Measurements from ENCODE around the gene FEZF2. TPM values are rescaled to one million over a fixed set of nuclear protein-coding genes. Genes with fewer than 3 reads are reported as not detected.

The FEZF2 gene
- total and polyA plus RNA-seq, 7 experiments from 2014 or later, result not detected

DNA sequence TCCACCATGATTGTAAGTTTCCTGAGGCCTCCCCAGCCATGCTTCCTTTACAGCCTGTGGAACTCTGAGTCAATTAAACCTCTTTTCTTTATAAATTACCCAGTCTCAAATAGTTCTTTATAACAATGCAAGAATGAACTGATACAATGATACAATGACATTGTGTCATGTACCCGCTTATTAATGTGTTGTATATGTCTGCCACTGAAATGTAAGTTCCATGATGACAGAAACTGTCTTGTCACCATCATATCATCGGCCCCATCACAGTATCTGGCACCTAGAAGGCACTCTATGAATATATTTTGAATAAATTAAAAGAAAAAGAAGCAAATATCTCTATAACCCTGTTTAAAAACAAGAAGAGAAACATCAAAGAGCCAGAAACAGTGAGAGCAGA, 29.6 kb downstream of the FEZF2 start:
- Mint-ChIP-seq H3K9me3 (peaks cover 0 to 6% (median 0%) of the 10 kb centered on the region in 11 donors), H3K27me3 (peaks cover 0 to 25% (median 5%) of the 10 kb centered on the region in 5 donors), H3K4me1 (no peaks in the 10 kb centered on the region), H3K27ac (no peak overlapping the region), H3K4me3 (no peak overlapping the region), H3K36me3 (no peaks in the 10 kb centered on the region)
- CTCF ChIA-PET, result no interaction called here
- Histone ChIP-seq H3K4me3 (ENCODE audit: low read length) (no peak overlapping the region), H3K4me1 (ENCODE audit: control insufficient read depth in 2 of 2, insufficient read depth in 2 of 2, low read length in 2 of 2) (no peaks in the 10 kb centered on the region), H3K27ac (ENCODE audit: low read depth, low read length) (no peak overlapping the region), H3K9me3 (ENCODE audit: control insufficient read depth in 2 of 3, low read length in 3 of 3) (no peaks in the 10 kb centered on the region), H3K27me3 (ENCODE audit: control insufficient read depth in 2 of 2, insufficient read depth in 2 of 2, low read length in 2 of 2) (no peaks in the 10 kb centered on the region), H3K36me3 (ENCODE audit: control insufficient read depth in 2 of 3, insufficient read depth in 3 of 3, low read length in 3 of 3) (no peaks in the 10 kb centered on the region)
- DNase-seq, result no peak
- no peak for ATAC-seq
- POLR2A ChIA-PET, result no interaction called here
- intact Hi-C loops (cut with micrococcal nuclease), result no loop called here

- H3K36me3 ChIP-seq (ENCODE audit: control insufficient read depth in 2 of 3, insufficient read depth in 3 of 3, low read length in 3 of 3), result no peaks in the 10 kb centered on the region
- intact Hi-C loops (cut with micrococcal nuclease), result no loop called here
- H3K9me3 ChIP-seq (ENCODE audit: control insufficient read depth in 2 of 3, low read length in 3 of 3), result no peaks in the 10 kb centered on the region
- no peak for DNase-seq
- Mint-ChIP-seq H3K4me1 (no peaks in the 10 kb centered on the region), H3K36me3 (no peaks in the 10 kb centered on the region), H3K4me3 (no peak overlapping the region), H3K27ac (no peak overlapping the region), H3K27me3 (peaks cover 0 to 1% (median 0%) of the 10 kb centered on the region in 5 donors), H3K9me3 (no peaks in the 10 kb centered on the region)
- ChIA-PET POLR2A (interaction anchor here (0.6 kb wide), 1 partner anchor 17 kb away, joined by 5 read pairs; no protein-coding TSS in a partner anchor), CTCF (no interaction called here)
- H3K4me1 ChIP-seq (ENCODE audit: control insufficient read depth in 2 of 2, insufficient read depth in 2 of 2, low read length in 2 of 2), result no peaks in the 10 kb centered on the region
- H3K27ac ChIP-seq (ENCODE audit: low read depth, low read length), result no peak overlapping the region
- H3K4me3 ChIP-seq (ENCODE audit: low read length), result no peak overlapping the region
- H3K27me3 ChIP-seq (ENCODE audit: control insufficient read depth in 2 of 2, insufficient read depth in 2 of 2, low read length in 2 of 2), result no peaks in the 10 kb centered on the region
- ATAC-seq, result no peak
Observed at GRCh38 chr3:62335196-62335595, 38.2 kb downstream of the FEZF2 start.

GRCh38 chr3:62332835-62333244, 40.5 kb downstream of the FEZF2 start:
- ChIA-PET CTCF (interaction anchor here (0.9 kb wide), 1 partner anchor 145 kb away, joined by 3 read pairs; no protein-coding TSS in a partner anchor), POLR2A (no interaction called here)
- H3K4me3 ChIP-seq (ENCODE audit: low read length), result no peak overlapping the region
- DNase-seq (no peak), ATAC-seq (no peak)
- intact Hi-C loops (cut with micrococcal nuclease), result loop anchor here (1.0 to 2.0 kb wide), 2 partner anchors 225 to 228 kb away; no protein-coding TSS in a partner anchor
- Mint-ChIP-seq H3K27me3 (peaks cover 0 to 5% (median 0%) of the 10 kb centered on the region in 5 donors), H3K4me1 (peaks cover 0 to 1% (median 0%) of the 10 kb centered on the region in 7 donors), H3K36me3 (no peaks in the 10 kb centered on the region), H3K9me3 (no peaks in the 10 kb centered on the region), H3K4me3 (no peak overlapping the region), H3K27ac (no peak overlapping the region)
- H3K27ac ChIP-seq (ENCODE audit: low read depth, low read length), result no peak overlapping the region
- no peaks in the 10 kb centered on the region for H3K36me3 ChIP-seq (ENCODE audit: control insufficient read depth in 2 of 3, insufficient read depth in 3 of 3, low read length in 3 of 3)
- no peaks in the 10 kb centered on the region for H3K27me3 ChIP-seq (ENCODE audit: control insufficient read depth in 2 of 2, insufficient read depth in 2 of 2, low read length in 2 of 2)
- H3K4me1 ChIP-seq (ENCODE audit: control insufficient read depth in 2 of 2, insufficient read depth in 2 of 2, low read length in 2 of 2), result no peaks in the 10 kb centered on the region
- no peaks in the 10 kb centered on the region for H3K9me3 ChIP-seq (ENCODE audit: control insufficient read depth in 2 of 3, low read length in 3 of 3)

DNA sequence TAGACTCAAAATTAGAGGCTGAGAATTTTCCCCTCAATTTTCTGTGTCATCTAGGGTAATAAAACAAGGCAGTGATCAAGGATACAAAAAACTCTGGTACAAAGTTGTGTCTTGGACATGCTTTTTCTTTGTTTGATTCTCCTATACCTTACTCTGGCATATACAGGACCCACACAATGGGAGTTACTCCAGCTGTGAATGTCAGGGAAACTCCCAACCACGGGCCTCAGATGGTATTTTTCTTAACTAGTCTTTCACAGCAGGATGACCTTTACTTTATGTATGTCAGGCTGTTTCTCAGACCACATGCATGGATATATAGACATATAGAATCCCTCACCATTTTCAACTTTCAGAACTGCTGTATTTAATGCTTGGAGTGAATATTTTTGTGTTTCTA, 41.3 kb downstream of the FEZF2 start:
- no peaks in the 10 kb centered on the region for H3K36me3 ChIP-seq (ENCODE audit: control insufficient read depth in 2 of 3, insufficient read depth in 3 of 3, low read length in 3 of 3)
- no peak for ATAC-seq
- CTCF ChIA-PET, result no interaction called here
- H3K9me3 ChIP-seq (ENCODE audit: control insufficient read depth in 2 of 3, low read length in 3 of 3), result no peaks in the 10 kb centered on the region
- Mint-ChIP-seq H3K4me1 (peaks cover 0 to 1% (median 0%) of the 10 kb centered on the region in 7 donors), H3K27ac (no peak overlapping the region), H3K4me3 (no peak overlapping the region), H3K36me3 (no peaks in the 10 kb centered on the region), H3K9me3 (no peaks in the 10 kb centered on the region), H3K27me3 (peaks cover 0 to 5% (median 0%) of the 10 kb centered on the region in 5 donors)
- no peak overlapping the region for H3K4me3 ChIP-seq (ENCODE audit: low read length)
- intact Hi-C loops (cut with micrococcal nuclease), result loop anchor here (1.0 to 2.0 kb wide), 2 partner anchors 226 to 229 kb away; no protein-coding TSS in a partner anchor
- H3K27me3 ChIP-seq (ENCODE audit: control insufficient read depth in 2 of 2, insufficient read depth in 2 of 2, low read length in 2 of 2), result no peaks in the 10 kb centered on the region
- no peak for DNase-seq
- no peaks in the 10 kb centered on the region for H3K4me1 ChIP-seq (ENCODE audit: control insufficient read depth in 2 of 2, insufficient read depth in 2 of 2, low read length in 2 of 2)
- H3K27ac ChIP-seq (ENCODE audit: low read depth, low read length), result no peak overlapping the region
- POLR2A ChIA-PET, result no interaction called here

DNA sequence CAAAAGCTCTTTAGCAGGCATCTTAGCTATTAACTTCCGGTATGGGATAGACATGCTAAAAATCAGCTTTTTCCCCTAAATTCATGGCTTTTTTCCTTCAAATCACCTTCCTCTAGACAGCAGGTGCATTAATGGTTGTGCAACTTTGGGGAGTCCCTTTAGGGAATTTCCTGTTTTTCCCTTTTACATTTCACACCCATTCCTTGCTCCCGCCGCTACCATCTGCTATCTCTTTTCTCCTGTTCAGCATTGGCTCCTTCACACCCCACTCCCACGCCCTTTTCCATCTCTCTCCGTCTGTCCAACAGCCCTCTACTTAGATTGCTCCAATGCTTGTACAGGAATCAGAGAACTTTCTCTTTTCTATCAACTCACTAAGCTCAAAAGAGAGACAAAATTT, 43.4 kb downstream of the FEZF2 start:
- Histone ChIP-seq H3K27me3 (ENCODE audit: control insufficient read depth in 2 of 2, insufficient read depth in 2 of 2, low read length in 2 of 2) (no peaks in the 10 kb centered on the region), H3K9me3 (ENCODE audit: control insufficient read depth in 2 of 3, low read length in 3 of 3) (no peaks in the 10 kb centered on the region), H3K4me1 (ENCODE audit: control insufficient read depth in 2 of 2, insufficient read depth in 2 of 2, low read length in 2 of 2) (no peaks in the 10 kb centered on the region), H3K4me3 (ENCODE audit: low read length) (no peak overlapping the region), H3K27ac (ENCODE audit: low read depth, low read length) (no peak overlapping the region), H3K36me3 (ENCODE audit: control insufficient read depth in 2 of 3, insufficient read depth in 3 of 3, low read length in 3 of 3) (peaks cover 0 to 2% (median 0%) of the 10 kb centered on the region in 3 experiments)
- H3K4me3 Mint-ChIP-seq, result no peak overlapping the region
- H3K27ac Mint-ChIP-seq, result no peak overlapping the region
- DNase-seq (no peak), ATAC-seq (no peak)
- intact Hi-C loops (cut with micrococcal nuclease), result no loop called here
- ChIA-PET POLR2A (no interaction called here), CTCF (no interaction called here)
- H3K9me3 Mint-ChIP-seq, result no peaks in the 10 kb centered on the region
- peaks cover 0 to 5% (median 0%) of the 10 kb centered on the region in 5 donors for H3K27me3 Mint-ChIP-seq
- H3K36me3 Mint-ChIP-seq, result no peaks in the 10 kb centered on the region
- peaks cover 0 to 1% (median 0%) of the 10 kb centered on the region in 7 donors for H3K4me1 Mint-ChIP-seq

- POLR2A ChIA-PET, result no interaction called here
- H3K27me3 Mint-ChIP-seq, result peaks cover 0 to 15% (median 2%) of the 10 kb centered on the region in 5 donors
Observed at GRCh38 chr3:62325896-62326295, 47.5 kb downstream of the FEZF2 start.

GRCh38 chr3:62323241-62323640, 50.1 kb downstream of the FEZF2 start:
- ATAC-seq, result no peak
- ChIA-PET CTCF (no interaction called here), POLR2A (no interaction called here)
- Histone ChIP-seq H3K4me1 (ENCODE audit: control insufficient read depth in 2 of 2, insufficient read depth in 2 of 2, low read length in 2 of 2) (no peaks in the 10 kb centered on the region), H3K27ac (ENCODE audit: low read depth, low read length) (no peak overlapping the region), H3K27me3 (ENCODE audit: control insufficient read depth in 2 of 2, insufficient read depth in 2 of 2, low read length in 2 of 2) (no peaks in the 10 kb centered on the region), H3K36me3 (ENCODE audit: control insufficient read depth in 2 of 3, insufficient read depth in 3 of 3, low read length in 3 of 3) (peaks cover 0 to 4% (median 0%) of the 10 kb centered on the region in 3 experiments), H3K9me3 (ENCODE audit: control insufficient read depth in 2 of 3, low read length in 3 of 3) (no peaks in the 10 kb centered on the region), H3K4me3 (ENCODE audit: low read length) (no peak overlapping the region)
- Mint-ChIP-seq H3K4me1 (peaks cover 0 to 13% (median 10%) of the 10 kb centered on the region in 7 donors), H3K4me3 (no peak overlapping the region), H3K27ac (no peak overlapping the region), H3K27me3 (peaks cover 5 to 34% (median 23%) of the 10 kb centered on the region in 5 donors), H3K36me3 (peaks cover 0 to 8% (median 4%) of the 10 kb centered on the region in 5 donors), H3K9me3 (peaks cover 1 to 23% (median 8%) of the 10 kb centered on the region in 11 donors)
- intact Hi-C loops (cut with micrococcal nuclease), result no loop called here
- DNase-seq, result no peak

More at GRCh38 chr3:62325896-62326295, 47.5 kb downstream of the FEZF2 start:
- no peak for DNase-seq
- H3K4me1 ChIP-seq (ENCODE audit: control insufficient read depth in 2 of 2, insufficient read depth in 2 of 2, low read length in 2 of 2), result no peaks in the 10 kb centered on the region
- Mint-ChIP-seq H3K4me1 (peaks cover 0 to 1% (median 0%) of the 10 kb centered on the region in 7 donors), H3K27ac (no peak overlapping the region), H3K4me3 (no peak overlapping the region), H3K36me3 (peaks cover 0 to 2% (median 0%) of the 10 kb centered on the region in 5 donors), H3K9me3 (peaks cover 0 to 2% (median 1%) of the 10 kb centered on the region in 11 donors)
- no peaks in the 10 kb centered on the region for H3K27me3 ChIP-seq (ENCODE audit: control insufficient read depth in 2 of 2, insufficient read depth in 2 of 2, low read length in 2 of 2)
- H3K4me3 ChIP-seq (ENCODE audit: low read length), result no peak overlapping the region
- intact Hi-C loops (cut with micrococcal nuclease), result no loop called here
- H3K9me3 ChIP-seq (ENCODE audit: control insufficient read depth in 2 of 3, low read length in 3 of 3), result no peaks in the 10 kb centered on the region
- CTCF ChIA-PET, result no interaction called here
- H3K27ac ChIP-seq (ENCODE audit: low read depth, low read length), result no peak overlapping the region
- peaks cover 0 to 4% (median 0%) of the 10 kb centered on the region in 3 experiments for H3K36me3 ChIP-seq (ENCODE audit: control insufficient read depth in 2 of 3, insufficient read depth in 3 of 3, low read length in 3 of 3)
- ATAC-seq, result no peak
